Spleen (tissue), 7 donors: ENCODE results near the gene BOD1L1.

Experiments
- POLR2A ChIP-seq, 3 donors: fragments of 450-650 bp; IDR thresholded peaks; one replicate each; pipeline ENCODE4 v1.5.1; 2017; ENCODE audit warnings: antibody characterized with exemption in 3 of 3, mild to moderate bottlenecking in 1 of 3
- TF ChIP-seq, protein P1 (sequence below), 11 experiments: fragments of 200-600 bp in 7 of 11; fragments of 450-650 bp in 4 of 11; sonication (generic) in 4 of 11; IDR thresholded peaks in 8 of 11; conservative IDR thresholded peaks in 3 of 11; 1 replicate in 7 of 11; 2 replicates in 4 of 11; pipeline versions ENCODE4 v1.4.0 to v1.8.0; 2016 to 2021; ENCODE audit warnings: antibody characterized with exemption in 11 of 11, inconsistent platforms in 4 of 11, mild to moderate bottlenecking in 1 of 11
- donor health status: DM: no; HTN: no; CAD: no; lungs with moderate emphysema.
- donor health status: DM: no; HTN: no; CAD: no.
- donor health status: DM: no; HTN: no; CAD: no.

DNA sequence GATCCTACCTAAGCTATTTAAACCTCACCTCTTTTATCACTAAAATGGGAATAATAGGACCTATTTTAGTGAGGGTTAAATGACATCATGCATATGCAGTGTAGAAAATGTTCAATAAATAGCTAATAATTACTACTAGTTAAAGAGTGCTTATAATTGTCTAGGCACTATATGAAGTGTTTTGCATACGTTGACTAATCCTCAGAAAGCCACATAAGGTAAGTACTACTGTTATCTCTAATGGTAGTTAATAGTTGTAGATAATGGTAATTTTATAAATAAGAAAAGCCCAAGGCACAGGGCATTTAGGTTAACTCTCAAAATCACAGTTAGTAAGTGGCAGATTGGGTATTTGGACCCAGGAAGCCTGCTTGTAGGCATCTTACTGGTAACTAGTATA is 47.4 kb upstream of the BOD1L1 start:
- TF ChIP-seq, protein P1, sequence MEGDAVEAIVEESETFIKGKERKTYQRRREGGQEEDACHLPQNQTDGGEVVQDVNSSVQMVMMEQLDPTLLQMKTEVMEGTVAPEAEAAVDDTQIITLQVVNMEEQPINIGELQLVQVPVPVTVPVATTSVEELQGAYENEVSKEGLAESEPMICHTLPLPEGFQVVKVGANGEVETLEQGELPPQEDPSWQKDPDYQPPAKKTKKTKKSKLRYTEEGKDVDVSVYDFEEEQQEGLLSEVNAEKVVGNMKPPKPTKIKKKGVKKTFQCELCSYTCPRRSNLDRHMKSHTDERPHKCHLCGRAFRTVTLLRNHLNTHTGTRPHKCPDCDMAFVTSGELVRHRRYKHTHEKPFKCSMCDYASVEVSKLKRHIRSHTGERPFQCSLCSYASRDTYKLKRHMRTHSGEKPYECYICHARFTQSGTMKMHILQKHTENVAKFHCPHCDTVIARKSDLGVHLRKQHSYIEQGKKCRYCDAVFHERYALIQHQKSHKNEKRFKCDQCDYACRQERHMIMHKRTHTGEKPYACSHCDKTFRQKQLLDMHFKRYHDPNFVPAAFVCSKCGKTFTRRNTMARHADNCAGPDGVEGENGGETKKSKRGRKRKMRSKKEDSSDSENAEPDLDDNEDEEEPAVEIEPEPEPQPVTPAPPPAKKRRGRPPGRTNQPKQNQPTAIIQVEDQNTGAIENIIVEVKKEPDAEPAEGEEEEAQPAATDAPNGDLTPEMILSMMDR (IDR thresholded peaks at IDR 0.05 in 8 of 11, conservative IDR thresholded peaks at IDR 0.05 in 3 of 11) = no peak
- no peak for TF ChIP-seq POLR2A (IDR thresholded peaks at IDR 0.05)
